ENCODE data around the gene IDS. TPM values are rescaled to one million over a fixed set of nuclear protein-coding genes. Genes with fewer than 3 reads are reported as not detected.
"Not testable (repeated sequence)": the region's sequence is repeated elsewhere in the genome, so short reads cannot be mapped to it uniquely, and the experiment has no call there.

The IDS gene
- total RNA-seq, 2 donors from 2014 or later, result 346 to 507 TPM

- Mint-ChIP-seq H3K4me1 (peaks cover 7% of the 10 kb centered on the region), H3K27me3 (no peaks in the 10 kb centered on the region), H3K27ac (peak overlapping the region; percentile 96), H3K4me3 (peak overlapping the region; percentile 96), H3K36me3 (ENCODE audit: low read depth) (no peaks in the 10 kb centered on the region)
- DNase-seq (peak; percentile 74 to 85 (median 74)), ATAC-seq (peak; percentile 61)
- H3K9me3 ChIP-seq (ENCODE audit: control insufficient read depth, low read length, poor library complexity, severe bottlenecking), result no peaks in the 10 kb centered on the region
These were observed 34.4 kb upstream of the IDS start for GRCh38 chrX:149539283-149540130.

GRCh38 chrX:149537474-149537873 lies 32.4 kb upstream of the IDS start:
- not testable (repeated sequence) for ATAC-seq; H3K9me3 ChIP-seq (ENCODE audit: control insufficient read depth, low read length, poor library complexity, severe bottlenecking); DNase-seq; H3K27ac Mint-ChIP-seq; H3K27me3 Mint-ChIP-seq; H3K36me3 Mint-ChIP-seq (ENCODE audit: low read depth); H3K4me1 Mint-ChIP-seq
- H3K4me3 Mint-ChIP-seq, result peak overlapping the region; percentile 28

GRCh38 chrX:149534926-149535602 lies 30.0 kb upstream of the IDS start:
- not testable (repeated sequence) for DNase-seq; H3K36me3 Mint-ChIP-seq (ENCODE audit: low read depth); H3K4me1 Mint-ChIP-seq; ATAC-seq; H3K9me3 ChIP-seq (ENCODE audit: control insufficient read depth, low read length, poor library complexity, severe bottlenecking); H3K4me3 Mint-ChIP-seq; H3K27me3 Mint-ChIP-seq
- peak overlapping the region; percentile 62 for H3K27ac Mint-ChIP-seq

- not testable (repeated sequence) for ATAC-seq; H3K27ac Mint-ChIP-seq; H3K36me3 Mint-ChIP-seq (ENCODE audit: low read depth); H3K9me3 ChIP-seq (ENCODE audit: control insufficient read depth, low read length, poor library complexity, severe bottlenecking); H3K4me3 Mint-ChIP-seq; H3K27me3 Mint-ChIP-seq; DNase-seq; H3K4me1 Mint-ChIP-seq
These were observed 28.9 kb upstream of the IDS start for GRCh38 chrX:149533999-149534398.

- H3K4me1 Mint-ChIP-seq; DNase-seq; H3K4me3 Mint-ChIP-seq; H3K9me3 ChIP-seq (ENCODE audit: control insufficient read depth, low read length, poor library complexity, severe bottlenecking); H3K36me3 Mint-ChIP-seq (ENCODE audit: low read depth); ATAC-seq; H3K27me3 Mint-ChIP-seq: not testable (repeated sequence)
- peak overlapping the region; percentile 51 for H3K27ac Mint-ChIP-seq
These were observed 27.8 kb upstream of the IDS start for GRCh38 chrX:149532868-149533267.

GRCh38 chrX:149531599-149531998 lies 26.5 kb upstream of the IDS start:
- DNase-seq, result no peak
- H3K4me1 Mint-ChIP-seq, result peaks cover 5% of the 10 kb centered on the region
- H3K27me3 Mint-ChIP-seq, result no peaks in the 10 kb centered on the region
- no peak for ATAC-seq
- no peak overlapping the region for H3K4me3 Mint-ChIP-seq
- H3K27ac Mint-ChIP-seq, result peak overlapping the region; percentile 51
- H3K36me3 Mint-ChIP-seq (ENCODE audit: low read depth), result peaks cover 2% of the 10 kb centered on the region
- no peaks in the 10 kb centered on the region for H3K9me3 ChIP-seq (ENCODE audit: control insufficient read depth, low read length, poor library complexity, severe bottlenecking)

GRCh38 chrX:149528381-149528780 lies 23.3 kb upstream of the IDS start:
- no peak for DNase-seq
- ATAC-seq, result no peak
- Mint-ChIP-seq H3K27me3 (no peaks in the 10 kb centered on the region), H3K27ac (peak overlapping the region; percentile 53), H3K36me3 (ENCODE audit: low read depth) (peaks cover 2% of the 10 kb centered on the region), H3K4me1 (peaks cover 5% of the 10 kb centered on the region), H3K4me3 (no peak overlapping the region)
- no peaks in the 10 kb centered on the region for H3K9me3 ChIP-seq (ENCODE audit: control insufficient read depth, low read length, poor library complexity, severe bottlenecking)

- Mint-ChIP-seq H3K36me3 (ENCODE audit: low read depth) (peaks cover 2% of the 10 kb centered on the region), H3K4me3 (peak overlapping the region; percentile 28), H3K27me3 (no peaks in the 10 kb centered on the region), H3K27ac (peak overlapping the region; percentile 53), H3K4me1 (peaks cover 5% of the 10 kb centered on the region)
- no peaks in the 10 kb centered on the region for H3K9me3 ChIP-seq (ENCODE audit: control insufficient read depth, low read length, poor library complexity, severe bottlenecking)
- ATAC-seq (peak; percentile 22), DNase-seq (no peak)
These were observed 22.6 kb upstream of the IDS start for GRCh38 chrX:149527705-149528104.

GRCh38 chrX:149526318-149527033 lies 21.4 kb upstream of the IDS start:
- not testable (repeated sequence) for ATAC-seq; H3K36me3 Mint-ChIP-seq (ENCODE audit: low read depth); H3K9me3 ChIP-seq (ENCODE audit: control insufficient read depth, low read length, poor library complexity, severe bottlenecking); DNase-seq; H3K27me3 Mint-ChIP-seq
- peak overlapping the region; percentile 87 for H3K27ac Mint-ChIP-seq
- H3K4me1 Mint-ChIP-seq, result peaks cover 11% of the 10 kb centered on the region
- H3K4me3 Mint-ChIP-seq, result peak overlapping the region; percentile 57

GRCh38 chrX:149525903-149526302 lies 20.8 kb upstream of the IDS start:
- not testable (repeated sequence) for H3K9me3 ChIP-seq (ENCODE audit: control insufficient read depth, low read length, poor library complexity, severe bottlenecking); H3K27me3 Mint-ChIP-seq; H3K36me3 Mint-ChIP-seq (ENCODE audit: low read depth)
- Mint-ChIP-seq H3K4me3 (peak overlapping the region; percentile 57), H3K4me1 (peaks cover 15% of the 10 kb centered on the region), H3K27ac (peak overlapping the region; percentile 87)
- ATAC-seq, result peak; percentile 57
- DNase-seq, result peak in 1 of 3 donors; percentile 16

GRCh38 chrX:149525389-149525788 lies 20.3 kb upstream of the IDS start:
- not testable (repeated sequence) for H3K36me3 Mint-ChIP-seq (ENCODE audit: low read depth); H3K9me3 ChIP-seq (ENCODE audit: control insufficient read depth, low read length, poor library complexity, severe bottlenecking); H3K27me3 Mint-ChIP-seq
- H3K27ac Mint-ChIP-seq, result peak overlapping the region; percentile 94
- peaks cover 20% of the 10 kb centered on the region for H3K4me1 Mint-ChIP-seq
- peak overlapping the region; percentile 55 for H3K4me3 Mint-ChIP-seq
- ATAC-seq (peak; percentile 79), DNase-seq (peak; percentile 43 to 68 (median 43))

GRCh38 chrX:149522916-149523315 lies 17.8 kb upstream of the IDS start:
- Mint-ChIP-seq H3K27ac (peak overlapping the region; percentile 85), H3K4me3 (no peak overlapping the region), H3K36me3 (ENCODE audit: low read depth) (no peaks in the 10 kb centered on the region)

GRCh38 chrX:149521438-149521837 lies 16.3 kb upstream of the IDS start:
- Mint-ChIP-seq H3K27me3 (no peaks in the 10 kb centered on the region), H3K36me3 (ENCODE audit: low read depth) (no peaks in the 10 kb centered on the region), H3K27ac (peak overlapping the region; percentile 85), H3K4me1 (peaks cover 17% of the 10 kb centered on the region), H3K4me3 (peak overlapping the region; percentile 82)
- peak in 1 of 3 donors; percentile 13 for DNase-seq
- peak; percentile 37 for ATAC-seq
- no peaks in the 10 kb centered on the region for H3K9me3 ChIP-seq (ENCODE audit: control insufficient read depth, low read length, poor library complexity, severe bottlenecking)

More at GRCh38 chrX:149522916-149523315, 17.8 kb upstream of the IDS start:
- ATAC-seq (no peak), DNase-seq (no peak)
- no peaks in the 10 kb centered on the region for H3K9me3 ChIP-seq (ENCODE audit: control insufficient read depth, low read length, poor library complexity, severe bottlenecking)
- peaks cover 20% of the 10 kb centered on the region for H3K4me1 Mint-ChIP-seq
- H3K27me3 Mint-ChIP-seq, result no peaks in the 10 kb centered on the region
